Measurements from ENCODE around the gene PLA2G6. TPM values are rescaled to one million over a fixed set of nuclear protein-coding genes. Genes with fewer than 3 reads are reported as not detected.

PLA2G6 gene
- total and polyA plus RNA-seq, 2 of the 13 experiments (the other 11 are each of a cell fraction or from before 2014, with no cell fraction given), result 4.8 to 11.5 TPM

DNA sequence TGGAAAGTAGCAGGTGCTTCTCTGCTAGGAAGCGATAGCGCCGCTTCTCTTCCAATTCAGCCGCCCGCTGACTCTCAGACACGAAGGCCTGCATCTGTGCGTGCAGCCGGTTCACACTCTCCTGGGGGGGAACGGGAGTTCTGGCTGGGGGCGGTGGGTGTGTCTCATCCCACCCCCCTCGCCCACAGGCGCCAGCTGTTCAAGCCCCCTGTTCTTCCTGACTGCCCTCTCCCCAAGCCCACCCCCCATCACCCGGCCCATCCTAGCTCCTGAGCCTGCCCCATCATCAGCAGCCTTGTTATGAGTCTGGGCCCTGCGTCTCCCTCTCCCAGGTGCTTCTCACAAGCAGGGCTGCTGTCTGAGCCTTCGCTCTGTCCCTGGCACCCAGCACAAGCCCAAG lies 84.6 kb downstream of the PLA2G6 start (continued):
- TF ChIP-seq MLXIP (CRISPR knock-in tag; IDR thresholded peaks at IDR 0.05; ENCODE audit: borderline replicate concordance), result no peak
- TF ChIP-seq BRCA1 (CRISPR knock-in tag; IDR thresholded peaks at IDR 0.05), result no peak
- no peak for TF ChIP-seq GZF1 (CRISPR knock-in tag; IDR thresholded peaks at IDR 0.05)

GRCh38 chr22:38089474-38089851 lies 92.2 kb downstream of the PLA2G6 start:
- Histone ChIP-seq H3K9ac (ENCODE audit: insufficient read depth, low read depth, low read length) (no peak overlapping the region), H3K36me3 (replicated peaks in 1 of 2; ENCODE audit: control insufficient read depth in 1 of 2, insufficient read depth in 2 of 2, low read length in 2 of 2) (peaks cover 15 to 32% of the 10 kb centered on the region in 2 experiments; a peak in 4 of 5 replicates), H2AFZ (ENCODE audit: low read length) (no peak overlapping the region), H3K4me2 (ENCODE audit: low read depth, low read length) (no peak overlapping the region), H3K4me1 (ENCODE audit: insufficient read depth, low read length) (no peaks in the 10 kb centered on the region), H3K27me3 (ENCODE audit: control insufficient read depth in 1 of 2, insufficient read depth in 2 of 2, low read length in 2 of 2) (no peaks in the 10 kb centered on the region), H3K79me2 (ENCODE audit: insufficient read depth, low read length) (no peaks in the 10 kb centered on the region), H4K20me1 (ENCODE audit: insufficient read depth, low read length) (no peaks in the 10 kb centered on the region), H3K27ac (ENCODE audit: extremely low read length, insufficient read depth, low read length) (no peak overlapping the region), H3K4me3 (replicated peaks in 1 of 3; ENCODE audit: insufficient read depth in 1 of 3, low read depth in 2 of 3, low read length in 3 of 3) (no peak overlapping the region), H3K9me3 (ENCODE audit: low read length) (no peaks in the 10 kb centered on the region)
- in situ Hi-C loops (cut with HindIII; ENCODE audit: extremely low pct_ligation_motif_present, low pct_unique_long_range_greater_than_20kb) (no loop called here), intact Hi-C loops (cut with micrococcal nuclease; ENCODE audit: unreplicated experiment) (no loop called here)
- WGBS (ENCODE audit: low lambda C conversion rate), result 97% methylated on average over 12 of the region's 34 CpGs
- no peak for FAIRE-seq
- CTCF ChIA-PET (ENCODE audit: low intra/inter-chr PET ratio, low total read pairs), result no interaction called here
- BruUV-seq (replicated peaks), result no TSS peak
- DNase-seq (ENCODE audit: low spot score), result no peak
- no peak for ATAC-seq
- POLR2A ChIA-PET, result interaction anchor here (0.7 kb wide), 1 partner anchor 30 kb away, joined by 3 read pairs; no protein-coding TSS in a partner anchor
- TF ChIP-seq ZSCAN12 (CRISPR knock-in tag; IDR thresholded peaks at IDR 0.05), result no peak
- TF ChIP-seq CBX1 (IDR thresholded peaks at IDR 0.05; ENCODE audit: low read depth), result no peak
- TF ChIP-seq ZNF101 (CRISPR knock-in tag; IDR thresholded peaks at IDR 0.05; ENCODE audit: borderline replicate concordance, low read depth), result no peak
- TF ChIP-seq, protein P1, sequence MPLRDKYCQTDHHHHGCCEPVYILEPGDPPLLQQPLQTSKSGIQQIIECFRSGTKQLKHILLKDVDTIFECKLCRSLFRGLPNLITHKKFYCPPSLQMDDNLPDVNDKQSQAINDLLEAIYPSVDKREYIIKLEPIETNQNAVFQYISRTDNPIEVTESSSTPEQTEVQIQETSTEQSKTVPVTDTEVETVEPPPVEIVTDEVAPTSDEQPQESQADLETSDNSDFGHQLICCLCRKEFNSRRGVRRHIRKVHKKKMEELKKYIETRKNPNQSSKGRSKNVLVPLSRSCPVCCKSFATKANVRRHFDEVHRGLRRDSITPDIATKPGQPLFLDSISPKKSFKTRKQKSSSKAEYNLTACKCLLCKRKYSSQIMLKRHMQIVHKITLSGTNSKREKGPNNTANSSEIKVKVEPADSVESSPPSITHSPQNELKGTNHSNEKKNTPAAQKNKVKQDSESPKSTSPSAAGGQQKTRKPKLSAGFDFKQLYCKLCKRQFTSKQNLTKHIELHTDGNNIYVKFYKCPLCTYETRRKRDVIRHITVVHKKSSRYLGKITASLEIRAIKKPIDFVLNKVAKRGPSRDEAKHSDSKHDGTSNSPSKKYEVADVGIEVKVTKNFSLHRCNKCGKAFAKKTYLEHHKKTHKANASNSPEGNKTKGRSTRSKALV (CRISPR knock-in tag; IDR thresholded peaks at IDR 0.05), result no peak
- no peak for TF ChIP-seq MTERF4 (CRISPR knock-in tag; IDR thresholded peaks at IDR 0.05)
- no peak for TF ChIP-seq NKX3-1 (CRISPR knock-in tag; IDR thresholded peaks at IDR 0.05)
- no peak for TF ChIP-seq ZNF646 (CRISPR knock-in tag; IDR thresholded peaks at IDR 0.05)
- TF ChIP-seq TCF7L2 (IDR thresholded peaks at IDR 0.05; ENCODE audit: low read depth, low read length), result no peak
